ENCODE data around the gene PTPN18.

PTPN18 gene

GRCh38 chr2:130365075-130365474, 9.2 kb downstream of the PTPN18 start:
- no peak for DNase-seq (ENCODE audit: low spot score)
- Mint-ChIP-seq H3K9me3 (no peaks in the 10 kb centered on the region), H3K27ac (no peak overlapping the region), H3K36me3 (ENCODE audit: low read depth) (peaks cover 2% of the 10 kb centered on the region), H3K4me3 (no peak overlapping the region), H3K27me3 (ENCODE audit: low read depth) (peaks cover 10% of the 10 kb centered on the region), H3K4me1 (ENCODE audit: low read depth) (peaks cover 9% of the 10 kb centered on the region)

GRCh38 chr2:130365963-130366362, 10.1 kb downstream of the PTPN18 start:
- peaks cover 18% of the 10 kb centered on the region for H3K4me1 Mint-ChIP-seq (ENCODE audit: low read depth)
- H3K36me3 Mint-ChIP-seq (ENCODE audit: low read depth): peaks cover 9% of the 10 kb centered on the region
- no peak overlapping the region for H3K27ac Mint-ChIP-seq
- no peaks in the 10 kb centered on the region for H3K9me3 Mint-ChIP-seq
- peaks cover 10% of the 10 kb centered on the region for H3K27me3 Mint-ChIP-seq (ENCODE audit: low read depth)
- no peak overlapping the region for H3K4me3 Mint-ChIP-seq
- DNase-seq (ENCODE audit: low spot score): no peak

- H3K27me3 Mint-ChIP-seq (ENCODE audit: low read depth): peaks cover 10% of the 10 kb centered on the region
- H3K27ac Mint-ChIP-seq: no peak overlapping the region
These were observed 10.9 kb downstream of the PTPN18 start for GRCh38 chr2:130366720-130367119.

GRCh38 chr2:130368786-130369185, 12.9 kb downstream of the PTPN18 start:
- Mint-ChIP-seq H3K36me3 (ENCODE audit: low read depth) (peaks cover 21% of the 10 kb centered on the region), H3K27ac (no peak overlapping the region), H3K4me1 (ENCODE audit: low read depth) (peaks cover 33% of the 10 kb centered on the region), H3K9me3 (no peaks in the 10 kb centered on the region), H3K4me3 (no peak overlapping the region), H3K27me3 (ENCODE audit: low read depth) (peaks cover 10% of the 10 kb centered on the region)
- DNase-seq (ENCODE audit: low spot score): no peak

More at GRCh38 chr2:130366720-130367119, 10.9 kb downstream of the PTPN18 start:
- Mint-ChIP-seq H3K9me3 (no peaks in the 10 kb centered on the region), H3K4me3 (no peak overlapping the region), H3K36me3 (ENCODE audit: low read depth) (peaks cover 13% of the 10 kb centered on the region), H3K4me1 (ENCODE audit: low read depth) (peaks cover 23% of the 10 kb centered on the region)
- no peak for DNase-seq (ENCODE audit: low spot score)

- Mint-ChIP-seq H3K4me1 (ENCODE audit: low read depth) (peaks cover 36% of the 10 kb centered on the region), H3K4me3 (no peak overlapping the region), H3K9me3 (no peaks in the 10 kb centered on the region), H3K27ac (no peak overlapping the region), H3K36me3 (ENCODE audit: low read depth) (peaks cover 26% of the 10 kb centered on the region), H3K27me3 (ENCODE audit: low read depth) (peaks cover 10% of the 10 kb centered on the region)
- no peak for DNase-seq (ENCODE audit: low spot score)
These were observed 13.6 kb downstream of the PTPN18 start for GRCh38 chr2:130369311-130369964.

- H3K27me3 Mint-ChIP-seq (ENCODE audit: low read depth): peaks cover 10% of the 10 kb centered on the region
- peak overlapping the region; percentile 89 for H3K4me3 Mint-ChIP-seq
- H3K4me1 Mint-ChIP-seq (ENCODE audit: low read depth): peaks cover 41% of the 10 kb centered on the region
- H3K36me3 Mint-ChIP-seq (ENCODE audit: low read depth): peaks cover 32% of the 10 kb centered on the region
- no peaks in the 10 kb centered on the region for H3K9me3 Mint-ChIP-seq
- DNase-seq (ENCODE audit: low spot score): no peak
- H3K27ac Mint-ChIP-seq: peak overlapping the region; percentile 6
These were observed 14.1 kb downstream of the PTPN18 start for GRCh38 chr2:130369965-130370341.

- peak; percentile 23 for DNase-seq (ENCODE audit: low spot score)
- peaks cover 36% of the 10 kb centered on the region for H3K36me3 Mint-ChIP-seq (ENCODE audit: low read depth)
- no peaks in the 10 kb centered on the region for H3K9me3 Mint-ChIP-seq
- peak overlapping the region; percentile 93 for H3K27ac Mint-ChIP-seq
- peak overlapping the region; percentile 89 for H3K4me3 Mint-ChIP-seq
- peaks cover 44% of the 10 kb centered on the region for H3K4me1 Mint-ChIP-seq (ENCODE audit: low read depth)
- H3K27me3 Mint-ChIP-seq (ENCODE audit: low read depth): peaks cover 6% of the 10 kb centered on the region
These were observed 14.6 kb downstream of the PTPN18 start for GRCh38 chr2:130370490-130370889.

GRCh38 chr2:130371723-130372054, 15.8 kb downstream of the PTPN18 start:
- peak overlapping the region; percentile 93 for H3K27ac Mint-ChIP-seq
- peaks cover 54% of the 10 kb centered on the region for H3K4me1 Mint-ChIP-seq (ENCODE audit: low read depth)
- peaks cover 3% of the 10 kb centered on the region for H3K9me3 Mint-ChIP-seq
- no peak for DNase-seq (ENCODE audit: low spot score)
- peaks cover 45% of the 10 kb centered on the region for H3K36me3 Mint-ChIP-seq (ENCODE audit: low read depth)
- H3K4me3 Mint-ChIP-seq: peak overlapping the region; percentile 89
- H3K27me3 Mint-ChIP-seq (ENCODE audit: low read depth): peaks cover 4% of the 10 kb centered on the region

- peaks cover 49% of the 10 kb centered on the region for H3K36me3 Mint-ChIP-seq (ENCODE audit: low read depth)
- peak; percentile 85 for DNase-seq (ENCODE audit: low spot score)
- H3K9me3 Mint-ChIP-seq: peaks cover 3% of the 10 kb centered on the region
- peak overlapping the region; percentile 93 for H3K27ac Mint-ChIP-seq
- peak overlapping the region; percentile 89 for H3K4me3 Mint-ChIP-seq
- H3K4me1 Mint-ChIP-seq (ENCODE audit: low read depth): peaks cover 59% of the 10 kb centered on the region
- peaks cover 4% of the 10 kb centered on the region for H3K27me3 Mint-ChIP-seq (ENCODE audit: low read depth)
These were observed 16.4 kb downstream of the PTPN18 start for GRCh38 chr2:130372055-130372832.

- peaks cover 3% of the 10 kb centered on the region for H3K9me3 Mint-ChIP-seq
- DNase-seq (ENCODE audit: low spot score): no peak
- peak overlapping the region; percentile 89 for H3K4me3 Mint-ChIP-seq
- peak overlapping the region; percentile 84 for H3K27ac Mint-ChIP-seq
- H3K27me3 Mint-ChIP-seq (ENCODE audit: low read depth): no peaks in the 10 kb centered on the region
- peaks cover 53% of the 10 kb centered on the region for H3K36me3 Mint-ChIP-seq (ENCODE audit: low read depth)
- peaks cover 64% of the 10 kb centered on the region for H3K4me1 Mint-ChIP-seq (ENCODE audit: low read depth)
These were observed 17.3 kb downstream of the PTPN18 start for GRCh38 chr2:130372833-130373807.

- Mint-ChIP-seq H3K9me3 (peaks cover 3% of the 10 kb centered on the region), H3K27ac (peak overlapping the region; percentile 84), H3K36me3 (ENCODE audit: low read depth) (peaks cover 59% of the 10 kb centered on the region), H3K4me3 (peak overlapping the region; percentile 89), H3K27me3 (ENCODE audit: low read depth) (no peaks in the 10 kb centered on the region), H3K4me1 (ENCODE audit: low read depth) (peaks cover 66% of the 10 kb centered on the region)
- DNase-seq (ENCODE audit: low spot score): no peak
These were observed 18.0 kb downstream of the PTPN18 start for GRCh38 chr2:130373808-130374365.

GRCh38 chr2:130374587-130375290, 18.9 kb downstream of the PTPN18 start:
- Mint-ChIP-seq H3K4me3 (peak overlapping the region; percentile 47), H3K4me1 (ENCODE audit: low read depth) (peaks cover 70% of the 10 kb centered on the region), H3K9me3 (peaks cover 3% of the 10 kb centered on the region), H3K27ac (peak overlapping the region; percentile 67), H3K27me3 (ENCODE audit: low read depth) (no peaks in the 10 kb centered on the region), H3K36me3 (ENCODE audit: low read depth) (peaks cover 63% of the 10 kb centered on the region)
- DNase-seq (ENCODE audit: low spot score): no peak
